GM21717 (cell line): ENCODE data around the gene TBCC.
"Not testable (repeated sequence)": the region's sequence is repeated elsewhere in the genome, so short reads cannot be mapped to it uniquely, and the experiment has no call there.

ENCODE experiments used
- ATAC-seq: cut with Tn5 transposase; IDR thresholded peaks from one replicate; pipeline ENCODE4 v1.9.1; 2021; ENCODE audit warnings: mild to moderate bottlenecking, moderate library complexity; ENCODE audit not compliant: unreplicated experiment

The TBCC gene

DNA sequence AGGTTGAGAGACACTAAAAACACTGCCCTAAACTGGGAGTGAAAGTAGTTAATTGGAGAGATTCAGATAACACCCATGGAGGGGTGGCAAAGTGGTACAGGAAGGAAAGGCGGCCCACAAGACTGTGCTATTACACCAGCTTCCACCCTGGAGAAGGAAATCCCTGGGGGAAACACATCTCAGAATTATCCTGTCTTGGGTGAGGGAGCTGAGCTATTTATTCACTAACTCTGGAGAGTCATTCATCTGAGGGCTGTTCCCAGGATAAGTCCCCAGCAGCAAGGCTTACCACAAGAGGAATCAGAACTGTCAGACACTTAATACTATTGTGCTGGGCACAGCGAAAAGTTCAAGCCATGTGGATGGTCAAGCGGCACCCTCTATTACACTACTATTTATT, 9.9 kb downstream of the TBCC start:
- no peak for ATAC-seq

GRCh38 chr6:42733867-42734481, 11.9 kb downstream of the TBCC start:
- not testable (repeated sequence) for ATAC-seq

- ATAC-seq, result no peak
Measured at GRCh38 chr6:42729731-42730130, 16.2 kb downstream of the TBCC start.

DNA sequence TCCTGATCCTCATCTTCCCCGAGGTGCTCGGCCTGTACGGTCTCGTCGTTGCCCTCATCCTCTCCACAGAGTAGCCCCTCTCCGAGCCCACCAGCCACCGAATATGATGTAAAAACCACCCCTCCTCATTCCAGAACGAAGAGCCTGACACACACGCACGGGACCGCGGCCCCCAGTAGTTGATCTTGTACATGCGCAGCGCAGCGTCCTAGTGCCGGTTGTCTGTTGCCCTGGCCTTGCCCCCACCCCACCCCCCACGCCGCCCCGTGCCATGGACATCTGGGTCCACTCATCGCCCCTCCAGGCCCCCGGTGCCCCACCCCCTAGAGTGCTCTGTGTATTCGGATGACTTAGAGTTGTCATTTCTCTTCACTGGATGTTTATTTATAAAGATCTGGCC, 18.3 kb downstream of the TBCC start:
- ATAC-seq, result no peak

DNA sequence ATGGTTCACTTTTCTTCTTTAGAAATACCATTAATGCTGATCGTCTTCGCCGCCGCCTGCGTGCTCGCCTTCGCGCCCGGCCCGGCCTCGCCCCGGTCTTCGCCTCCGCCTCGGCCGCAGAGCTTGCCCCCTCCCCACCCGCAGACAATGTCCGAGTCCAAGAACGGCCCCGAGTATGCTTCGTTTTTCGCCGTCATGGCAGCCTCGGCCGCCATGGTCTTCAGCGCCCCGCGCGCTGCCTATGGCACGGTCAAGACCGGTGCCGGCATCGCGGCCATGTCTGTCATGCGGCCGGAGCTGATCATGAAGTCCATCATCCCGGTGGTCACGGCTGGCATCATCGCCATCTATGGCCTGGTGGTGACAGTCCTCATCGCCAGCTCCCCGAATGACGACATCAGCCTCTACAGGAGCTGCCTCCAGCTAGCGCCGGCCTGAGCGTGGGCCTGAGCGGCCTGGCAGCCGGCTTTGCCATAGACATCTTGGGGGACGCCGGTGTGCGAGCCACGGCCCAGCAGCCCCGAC, 18.8 kb downstream of the TBCC start:
- ATAC-seq, result no peak

DNA sequence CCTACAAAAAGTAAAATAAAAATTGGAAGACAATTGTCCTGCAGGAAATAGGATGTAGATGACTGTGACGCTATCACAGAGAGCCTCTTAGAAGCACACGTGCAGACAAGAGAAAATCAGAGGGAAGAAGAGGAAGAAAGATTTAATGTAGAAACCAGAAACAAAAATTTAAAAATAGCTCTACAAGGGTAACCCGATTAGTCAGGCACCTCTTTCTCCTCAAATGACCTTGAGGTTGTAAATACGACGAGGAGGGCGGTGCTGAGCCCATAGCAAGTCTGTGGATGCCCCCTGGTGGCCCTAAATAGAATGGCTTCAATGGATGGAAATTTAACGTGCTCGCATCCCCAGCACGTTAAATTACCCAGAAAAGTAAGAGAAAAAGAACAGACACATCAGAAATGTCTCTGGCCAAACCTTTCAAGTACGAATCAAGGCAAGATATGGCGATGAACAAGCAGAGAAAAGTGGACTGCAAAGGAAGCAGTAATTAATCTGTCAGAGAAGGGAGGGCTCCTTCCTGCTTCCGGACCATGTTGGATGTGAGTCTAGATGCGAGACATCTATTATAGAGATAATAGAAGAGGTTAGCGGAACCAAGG, 19.3 kb downstream of the TBCC start:
- ATAC-seq, result no peak

DNA sequence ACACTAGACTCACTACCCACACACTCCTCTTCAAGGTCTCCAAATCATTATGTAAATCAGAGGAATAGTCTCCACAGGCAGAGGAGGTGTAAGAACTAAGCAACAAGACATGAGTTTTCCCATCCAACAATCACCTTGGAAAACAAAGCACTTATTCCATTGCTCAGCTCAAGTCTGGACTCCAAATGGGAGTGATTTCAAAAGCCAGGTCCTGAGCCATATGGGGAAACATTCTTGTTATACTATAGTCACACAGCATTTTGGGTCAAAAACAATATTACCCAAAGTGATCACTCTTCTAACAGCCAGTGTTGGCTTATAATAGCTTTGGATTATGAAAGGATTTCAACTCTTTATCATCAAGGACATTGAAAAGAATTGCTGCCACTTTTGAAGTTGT, 19.9 kb downstream of the TBCC start:
- no peak for ATAC-seq

- ATAC-seq, result no peak
Measured at GRCh38 chr6:42724825-42725224, 21.1 kb downstream of the TBCC start.

- ATAC-seq, result no peak
Measured at GRCh38 chr6:42722497-42722896, 23.4 kb downstream of the TBCC start, which contains the start of gene PRPH2. TSS of gene PRPH2 (minus strand) at chr6:42722597. CDS start at chr6:42722334, 263 bp downstream.

DNA sequence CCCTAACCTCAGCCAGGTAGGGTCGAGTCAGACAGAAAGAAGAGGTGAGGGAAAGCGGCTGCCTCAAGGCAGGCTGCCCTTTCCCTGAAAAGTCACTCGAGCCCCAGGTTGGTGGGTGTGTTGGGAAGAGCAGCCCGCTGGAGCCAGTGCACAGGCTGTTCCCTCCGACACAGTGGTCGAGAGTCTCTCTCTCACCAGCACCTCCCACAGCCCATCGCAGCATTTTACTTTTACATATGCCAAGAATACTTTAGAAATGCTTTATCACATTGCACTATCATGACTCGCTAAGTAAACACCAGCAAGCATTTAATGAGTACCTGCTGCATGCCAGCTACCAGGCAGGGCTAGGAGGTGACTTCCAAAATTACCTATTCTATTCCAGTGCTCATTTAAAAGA, 25.2 kb downstream of the TBCC start:
- ATAC-seq, result no peak

DNA sequence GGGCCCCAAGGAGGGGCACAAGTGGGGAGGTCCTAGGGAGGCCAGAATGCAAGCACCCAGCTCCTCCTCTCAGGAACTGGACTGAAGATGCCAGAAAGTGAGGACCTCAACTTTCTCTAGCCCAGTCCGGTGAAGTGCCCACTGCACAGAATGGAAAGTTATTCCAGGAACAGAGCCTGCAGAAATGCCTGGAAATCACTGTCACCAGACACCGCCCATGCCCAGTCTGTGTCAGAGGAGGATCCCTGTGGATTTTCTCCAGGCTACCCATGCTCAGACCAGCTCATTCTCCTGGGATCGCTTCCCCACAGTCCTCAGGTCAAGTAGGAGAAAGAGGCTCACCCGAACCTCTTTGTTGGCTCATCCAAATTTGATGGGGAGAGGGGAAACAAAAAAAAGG, 30.0 kb downstream of the TBCC start:
- no peak for ATAC-seq

GRCh38 chr6:42714098-42714761, 31.7 kb downstream of the TBCC start:
- ATAC-seq, result no peak

DNA sequence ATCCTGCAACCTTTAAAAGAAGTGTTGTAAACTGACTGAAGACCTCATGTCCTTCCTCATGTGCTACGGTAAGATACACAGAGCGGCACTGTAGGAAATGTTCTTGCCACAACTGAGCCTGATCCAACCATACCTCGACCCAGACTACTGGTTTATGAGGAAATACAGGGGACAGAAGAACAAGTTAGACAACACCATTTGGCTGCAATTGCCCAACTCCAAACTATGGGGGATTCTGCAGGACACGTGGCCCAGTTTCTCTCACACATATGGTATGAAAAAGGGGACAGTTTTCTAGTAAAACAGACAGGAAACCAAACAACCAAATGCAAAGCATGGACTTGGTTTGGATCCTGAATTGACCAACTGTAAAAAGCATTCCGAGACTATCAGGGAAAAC, 34.0 kb downstream of the TBCC start:
- ATAC-seq, result no peak

- no peak for ATAC-seq
Measured at GRCh38 chr6:42710316-42710715, 35.6 kb downstream of the TBCC start.

DNA sequence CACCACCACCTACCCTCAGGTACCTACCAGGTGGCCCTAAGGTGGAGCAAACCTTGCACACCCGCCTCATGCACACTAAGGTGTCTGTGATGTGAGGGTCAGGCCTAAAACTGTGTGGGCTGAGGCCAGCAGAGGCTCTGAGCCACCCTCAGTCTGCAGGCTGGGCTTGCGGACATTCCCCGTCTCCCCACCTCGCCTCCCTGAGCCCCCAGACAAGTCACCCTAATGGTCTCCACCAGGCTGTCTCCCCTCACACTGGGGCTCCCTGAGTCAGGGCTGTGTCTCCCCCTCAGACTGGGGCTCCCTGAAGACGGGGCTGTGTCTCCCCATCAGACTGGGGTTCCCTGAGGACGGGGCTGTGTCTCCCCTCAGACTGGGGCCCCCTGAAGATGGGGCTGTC, 36.0 kb downstream of the TBCC start:
- ATAC-seq, result no peak

DNA sequence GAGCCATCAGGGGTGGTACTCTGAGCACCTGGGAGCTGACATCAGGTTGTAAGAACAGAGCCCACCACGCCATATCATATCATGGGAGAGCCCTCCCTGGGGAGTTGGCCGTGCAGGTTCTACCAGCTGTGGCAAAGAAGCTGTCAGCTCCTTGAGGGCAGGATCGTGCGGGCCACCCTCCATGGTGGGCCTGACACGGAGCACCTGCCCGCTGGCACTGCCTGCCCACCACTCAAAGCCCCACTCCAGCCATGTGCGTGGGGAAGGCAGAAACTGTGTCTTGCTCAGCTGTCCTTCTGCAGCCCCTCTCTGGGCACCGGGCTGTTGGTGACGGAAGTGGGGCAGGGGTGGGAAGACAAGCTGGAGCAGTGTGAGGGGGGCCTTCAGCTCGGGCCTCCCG, 37.8 kb downstream of the TBCC start:
- ATAC-seq, result no peak

DNA sequence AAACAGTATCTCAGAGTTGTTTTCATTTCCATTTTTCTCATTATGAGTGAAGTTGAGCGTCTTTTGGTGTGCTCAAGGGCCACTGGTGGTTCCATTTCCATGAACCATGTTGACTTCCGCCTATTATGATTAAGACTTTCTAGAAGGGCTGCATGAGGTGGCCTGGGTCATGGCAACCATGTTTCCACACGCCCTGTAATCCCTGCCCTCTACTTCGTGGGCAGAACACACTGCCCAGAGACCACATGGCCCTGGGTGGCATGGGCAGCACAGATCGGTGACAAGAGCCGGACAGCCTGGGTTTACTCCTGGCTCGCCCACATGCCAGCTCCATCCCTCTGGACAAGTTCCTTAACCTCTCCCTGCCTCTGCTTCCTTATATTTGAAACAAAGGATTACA, 38.3 kb downstream of the TBCC start:
- no peak for ATAC-seq

DNA sequence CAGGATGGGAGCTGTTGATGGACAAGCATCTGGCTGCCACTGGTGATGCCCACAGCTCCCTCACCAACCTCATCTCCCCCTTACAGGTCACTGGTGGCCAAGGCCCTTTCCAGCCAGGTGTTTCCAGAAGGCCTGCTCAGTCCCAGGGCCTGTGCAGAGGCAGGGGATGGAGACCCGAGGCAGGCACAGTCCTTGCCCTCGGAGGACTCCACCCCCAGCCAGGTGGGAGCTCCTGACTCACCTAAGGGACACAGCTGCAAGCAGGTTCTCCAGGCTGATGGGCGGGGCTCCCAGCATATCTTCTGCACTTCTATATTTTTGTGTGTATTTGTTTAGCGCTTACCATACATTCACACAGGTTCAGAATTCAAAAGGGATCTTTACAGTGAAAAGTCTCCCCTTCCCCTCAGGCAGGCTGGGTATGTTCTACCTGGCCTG, 40.9 kb downstream of the TBCC start:
- ATAC-seq, result no peak

- ATAC-seq, result no peak
Measured at GRCh38 chr6:42704251-42704936, 41.5 kb downstream of the TBCC start.

DNA sequence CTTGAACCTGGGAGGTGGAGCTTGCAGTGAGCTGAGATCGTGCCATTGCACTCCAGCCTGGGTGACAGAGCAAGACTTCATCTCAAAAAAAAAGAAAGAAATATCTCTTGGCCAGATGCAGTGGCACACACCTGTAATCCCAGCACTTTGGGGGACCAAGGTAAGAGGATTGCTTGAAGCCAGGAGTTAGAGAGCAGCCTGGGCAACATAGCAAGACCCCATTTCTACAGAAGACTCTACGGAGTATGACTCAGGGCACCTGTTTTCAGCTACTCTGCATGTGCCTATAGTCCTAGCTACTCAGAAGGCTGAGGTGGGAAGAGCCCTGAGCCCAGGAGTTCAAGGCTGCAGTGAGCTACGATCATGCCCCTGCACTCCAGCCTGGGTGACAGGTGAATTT, 43.1 kb downstream of the TBCC start:
- ATAC-seq, result not testable (repeated sequence)

GRCh38 chr6:42702200-42702599, 43.7 kb downstream of the TBCC start:
- ATAC-seq, result no peak

- ATAC-seq, result no peak
Measured at GRCh38 chr6:42698217-42698616, 47.7 kb downstream of the TBCC start.
